ENCODE data around the gene CABLES2. TPM values are rescaled to one million over a fixed set of nuclear protein-coding genes. Genes with fewer than 3 reads are reported as not detected.

The CABLES2 gene
- total RNA-seq, 1 experiment from 2014 or later = 8.9 TPM

- ChIA-PET RAD21 (ENCODE audit: low non-redundant PET in 1 of 2, low total read pairs in 2 of 2, uncharacterized antibody in 2 of 2, unreplicated experiment in 2 of 2) (interaction anchor here in 1 of 2 experiments (0.6 kb wide), 1 partner anchor 79 kb away, joined by 7 read pairs; no protein-coding TSS in a partner anchor), CTCF (no interaction called here), POLR2A (interaction anchor here (0.8 to 1.0 kb wide), 2 partner anchors 13 to 75 kb away, joined by 3 read pairs; no protein-coding TSS in a partner anchor)
- Histone ChIP-seq H3K9me2 (ENCODE audit: insufficient read depth) (no peaks in the 10 kb centered on the region), H3K36me3 (ENCODE audit: control insufficient read depth in 1 of 2, insufficient read depth in 2 of 2, low read length in 2 of 2) (peaks cover 0 to 5% of the 10 kb centered on the region in 2 experiments; a peak in 1 of 4 replicates), H3K79me2 (ENCODE audit: insufficient read depth, low read length) (peaks cover 28% of the 10 kb centered on the region), H3K4me1 (ENCODE audit: control insufficient read depth in 1 of 2, insufficient read depth in 2 of 2, low read length in 2 of 2) (peaks cover 27 to 50% of the 10 kb centered on the region in 2 experiments), H3K9me3 (ENCODE audit: control insufficient read depth in 1 of 2, insufficient read depth in 1 of 2, low read depth in 1 of 2, low read length in 2 of 2) (no peaks in the 10 kb centered on the region), H3K27me3 (ENCODE audit: insufficient read depth, low read length) (no peaks in the 10 kb centered on the region), H3K9ac (ENCODE audit: low read length) (peak overlapping the region; percentile 39), H4K20me1 (ENCODE audit: insufficient read depth) (no peaks in the 10 kb centered on the region), H3K4me2 (ENCODE audit: low read length) (peak overlapping the region; percentile 49), H3K4me3 (replicated peaks in 1 of 2; ENCODE audit: low read depth in 1 of 2, low read length in 2 of 2) (no peak overlapping the region), H2AFZ (ENCODE audit: low read depth, low read length, poor library complexity, severe bottlenecking) (no peak overlapping the region), H3K27ac (ENCODE audit: low read depth, low read length) (peak overlapping the region; percentile 43)
- intact Hi-C loops (cut with micrococcal nuclease) = loop anchor here (5.0 kb wide), 1 partner anchor 369 kb away; no protein-coding TSS in a partner anchor
- DNase-seq (ENCODE audit: low read depth, low spot score) = no peak
- no TSS peak for BruUV-seq (replicated peaks)
- TF ChIP-seq REST (IDR thresholded peaks at IDR 0.05; ENCODE audit: low read depth) = no peak
- TF ChIP-seq TCF7L2 (IDR thresholded peaks at IDR 0.05; ENCODE audit: borderline replicate concordance, extremely low read depth, insufficient read depth, insufficient read length) = no peak
- no peak for TF ChIP-seq SP1 (IDR thresholded peaks at IDR 0.05; ENCODE audit: low read depth)
- ATAC-seq = no peak
Measured at GRCh38 chr20:62381202-62381797, 25.8 kb downstream of the CABLES2 start.

GRCh38 chr20:62378215-62378614, 28.9 kb downstream of the CABLES2 start:
- ChIA-PET POLR2A (no interaction called here), CTCF (interaction anchor here (1.2 kb wide), 1 partner anchor 10 kb away, joined by 4 read pairs; no protein-coding TSS in a partner anchor), RAD21 (ENCODE audit: low non-redundant PET in 1 of 2, low total read pairs in 2 of 2, uncharacterized antibody in 2 of 2, unreplicated experiment in 2 of 2) (no interaction called here)
- BruUV-seq (replicated peaks) = no TSS peak
- Histone ChIP-seq H3K79me2 (ENCODE audit: insufficient read depth, low read length) (no peaks in the 10 kb centered on the region), H3K4me2 (ENCODE audit: low read length) (peak overlapping the region; percentile 25), H3K36me3 (ENCODE audit: control insufficient read depth in 1 of 2, insufficient read depth in 2 of 2, low read length in 2 of 2) (peaks cover 0 to 5% of the 10 kb centered on the region in 2 experiments; a peak in 1 of 4 replicates), H3K9me3 (ENCODE audit: control insufficient read depth in 1 of 2, insufficient read depth in 1 of 2, low read depth in 1 of 2, low read length in 2 of 2) (no peaks in the 10 kb centered on the region), H3K9ac (ENCODE audit: low read length) (no peak overlapping the region), H2AFZ (ENCODE audit: low read depth, low read length, poor library complexity, severe bottlenecking) (no peak overlapping the region), H3K4me3 (replicated peaks in 1 of 2; ENCODE audit: low read depth in 1 of 2, low read length in 2 of 2) (no peak overlapping the region), H3K27me3 (ENCODE audit: insufficient read depth, low read length) (no peaks in the 10 kb centered on the region), H4K20me1 (ENCODE audit: insufficient read depth) (no peaks in the 10 kb centered on the region), H3K4me1 (ENCODE audit: control insufficient read depth in 1 of 2, insufficient read depth in 2 of 2, low read length in 2 of 2) (peaks cover 24 to 60% of the 10 kb centered on the region in 2 experiments), H3K9me2 (ENCODE audit: insufficient read depth) (no peaks in the 10 kb centered on the region), H3K27ac (ENCODE audit: low read depth, low read length) (peak overlapping the region; percentile 59)
- DNase-seq (ENCODE audit: low read depth, low spot score) (no peak), ATAC-seq (no peak)
- intact Hi-C loops (cut with micrococcal nuclease) = no loop called here
- TF ChIP-seq EZH2 (IDR thresholded peaks at IDR 0.05) (no peak), CTCF (IDR thresholded peaks at IDR 0.05 in 2 of 3, conservative IDR thresholded peaks at IDR 0.05 in 1 of 3; ENCODE audit: borderline replicate concordance in 1 of 3, insufficient read depth in 1 of 3, low read depth in 2 of 3, low read length in 2 of 3) (no peak), RAD21 (IDR thresholded peaks at IDR 0.05; ENCODE audit: low read depth) (no peak), POLR2A (IDR thresholded peaks at IDR 0.05; ENCODE audit: borderline replicate concordance, extremely low read depth, insufficient read depth, insufficient read length) (no peak), ZBTB33 (IDR thresholded peaks at IDR 0.05; ENCODE audit: extremely low read depth, insufficient replicate concordance, low read length) (no peak), FOSL1 (IDR thresholded peaks at IDR 0.05; ENCODE audit: low read depth) (no peak), ZFX (IDR thresholded peaks at IDR 0.05) (no peak), SP1 (IDR thresholded peaks at IDR 0.05; ENCODE audit: low read depth) (no peak), ELF1 (IDR thresholded peaks at IDR 0.05; ENCODE audit: borderline replicate concordance, low read depth) (no peak)
